WTC11 (cell line): ENCODE results near the gene ACTA1. TPM values are rescaled to one million over a fixed set of nuclear protein-coding genes. Genes with fewer than 3 reads are reported as not detected.

Source experiments
- ATAC-seq: fragments of 200-7000 bp; cut with Tn5 transposase; 2 replicates; pipeline ENCODE4 v1.10.0; 2021; ENCODE audit warnings: mild to moderate bottlenecking, moderate library complexity
- CTCF ChIA-PET: fragments of 300-600 bp; sonication (Branson Sonifier 250); formaldehyde crosslinking; loops from one replicate; lab custom pipeline; 2021; ENCODE audit warnings: antibody characterized with exemption; lab: Charles Lee
- POLR2A ChIA-PET: fragments of 350-600 bp; sonication (Branson Sonifier 250); formaldehyde crosslinking; loops from one replicate; lab custom pipeline; 2021; ENCODE audit warnings: antibody characterized with exemption; lab: Charles Lee
- DNase-seq: peaks from one replicate; pipeline ENCODE4 v3.0.0; 2021; ENCODE audit warnings: low spot score
- H3K27ac Mint-ChIP-seq: 2 replicates; pipeline ENCODE4 v1.8.0; 2021; ENCODE audit warnings: mixed read lengths
- H3K27me3 Mint-ChIP-seq: 2 replicates; pipeline ENCODE4 v1.8.0; 2021; ENCODE audit warnings: low read depth, mild to moderate bottlenecking, moderate library complexity, mixed read lengths
- H3K36me3 Mint-ChIP-seq: 2 replicates; pipeline ENCODE4 v1.8.0; 2021; ENCODE audit warnings: mixed read lengths
- H3K4me1 Mint-ChIP-seq: 2 replicates; pipeline ENCODE4 v1.8.0; 2022; ENCODE audit warnings: mixed read lengths
- H3K4me3 Mint-ChIP-seq: 2 replicates; pipeline ENCODE4 v1.8.0; 2021; ENCODE audit warnings: mild to moderate bottlenecking, moderate library complexity, mixed read lengths
- H3K9me3 Mint-ChIP-seq: 2 replicates; pipeline ENCODE4 v1.8.0; 2021; ENCODE audit warnings: mixed read lengths
- EMX1 ChIP-seq: fragments of 250-450 bp; sonication (Bioruptor Pico); IDR thresholded peaks from 2 replicates; pipeline ENCODE4 v1.8.0; 2021; ENCODE audit warnings: mild to moderate bottlenecking
- ESRRA ChIP-seq: sonication (generic); formaldehyde crosslinking; IDR thresholded peaks from 2 replicates; pipeline ENCODE4 v1.8.1; 2022; ENCODE audit warnings: mild to moderate bottlenecking, missing genetic modification reagents, borderline replicate concordance
- IRF2 ChIP-seq: sonication (generic); formaldehyde crosslinking; IDR thresholded peaks from 2 replicates; pipeline ENCODE4 v1.8.0; 2022; ENCODE audit warnings: low read depth, missing genetic modification reagents, borderline replicate concordance
- MAX ChIP-seq: sonication (generic); formaldehyde crosslinking; IDR thresholded peaks from 2 replicates; pipeline ENCODE4 v1.8.0; 2022; ENCODE audit warnings: mild to moderate bottlenecking, missing genetic modification reagents
- MLX ChIP-seq: sonication (generic); formaldehyde crosslinking; IDR thresholded peaks from 2 replicates; pipeline ENCODE4 v1.8.1; 2023; ENCODE audit warnings: mild to moderate bottlenecking, missing genetic modification reagents, moderate library complexity
- MYBL2 ChIP-seq: sonication (generic); formaldehyde crosslinking; IDR thresholded peaks from 2 replicates; pipeline ENCODE4 v1.8.1; 2023; ENCODE audit warnings: mild to moderate bottlenecking, moderate library complexity, missing genetic modification reagents
- NR2C2 ChIP-seq: sonication (generic); formaldehyde crosslinking; IDR thresholded peaks from 2 replicates; pipeline ENCODE4 v1.8.0; 2022; ENCODE audit warnings: mild to moderate bottlenecking, missing genetic modification reagents
- RORB ChIP-seq: fragments of 250-450 bp; sonication (Bioruptor Pico); IDR thresholded peaks from 2 replicates; pipeline ENCODE4 v1.9.0; 2021; ENCODE audit warnings: mild to moderate bottlenecking
- SMAD4 ChIP-seq: sonication (generic); formaldehyde crosslinking; IDR thresholded peaks from 2 replicates; pipeline ENCODE4 v1.8.0; 2022; ENCODE audit warnings: mild to moderate bottlenecking, missing genetic modification reagents
- TP53 ChIP-seq: sonication (generic); formaldehyde crosslinking; IDR thresholded peaks from 2 replicates; pipeline ENCODE4 v1.8.1; 2023; ENCODE audit warnings: mild to moderate bottlenecking, missing genetic modification reagents
- USF1 ChIP-seq: sonication (generic); formaldehyde crosslinking; IDR thresholded peaks from 2 replicates; pipeline ENCODE4 v1.8.0; 2022; ENCODE audit warnings: mild to moderate bottlenecking, missing genetic modification reagents
- ZNF121 ChIP-seq: sonication (generic); formaldehyde crosslinking; IDR thresholded peaks from 2 replicates; pipeline ENCODE4 v1.8.0; 2023; ENCODE audit warnings: missing genetic modification reagents
- ZNF232 ChIP-seq: sonication (generic); formaldehyde crosslinking; IDR thresholded peaks from 2 replicates; pipeline ENCODE4 v1.8.0; 2022; ENCODE audit warnings: mild to moderate bottlenecking, missing genetic modification reagents
- ZNF416 ChIP-seq: fragments of 250-450 bp; sonication (Bioruptor Pico); IDR thresholded peaks from 2 replicates; pipeline ENCODE4 v1.9.0; 2021; ENCODE audit warnings: mild to moderate bottlenecking, inconsistent platforms
- total RNA-seq: library from RNA; stranded (reverse); gene quantifications from 3 replicates; pipeline ENCODE4 v1.2.3, GENCODE V29; 2021
- TF ChIP-seq, protein P1 (sequence below): fragments of 250-450 bp; sonication (Bioruptor Pico); IDR thresholded peaks from 2 replicates; pipeline ENCODE4 v1.9.0; 2021; ENCODE audit warnings: mild to moderate bottlenecking, borderline replicate concordance
- TF ChIP-seq, protein P2 (sequence below): sonication (generic); formaldehyde crosslinking; IDR thresholded peaks from 2 replicates; pipeline ENCODE4 v1.8.1; 2022; ENCODE audit warnings: mild to moderate bottlenecking, moderate library complexity, missing genetic modification reagents
- TF ChIP-seq, protein P3 (sequence below): sonication (generic); formaldehyde crosslinking; IDR thresholded peaks from 2 replicates; pipeline ENCODE4 v1.8.1; 2022; ENCODE audit warnings: mild to moderate bottlenecking, missing genetic modification reagents, moderate library complexity, borderline replicate concordance
- TF ChIP-seq, protein P4 (sequence below): fragments of 200-600 bp; IDR thresholded peaks from 2 replicates; pipeline ENCODE4 v1.8.0; 2022; ENCODE audit warnings: antibody characterized with exemption

Gene ACTA1
- total RNA-seq, 1 experiment from 2014 or later, result 1.5 TPM

DNA sequence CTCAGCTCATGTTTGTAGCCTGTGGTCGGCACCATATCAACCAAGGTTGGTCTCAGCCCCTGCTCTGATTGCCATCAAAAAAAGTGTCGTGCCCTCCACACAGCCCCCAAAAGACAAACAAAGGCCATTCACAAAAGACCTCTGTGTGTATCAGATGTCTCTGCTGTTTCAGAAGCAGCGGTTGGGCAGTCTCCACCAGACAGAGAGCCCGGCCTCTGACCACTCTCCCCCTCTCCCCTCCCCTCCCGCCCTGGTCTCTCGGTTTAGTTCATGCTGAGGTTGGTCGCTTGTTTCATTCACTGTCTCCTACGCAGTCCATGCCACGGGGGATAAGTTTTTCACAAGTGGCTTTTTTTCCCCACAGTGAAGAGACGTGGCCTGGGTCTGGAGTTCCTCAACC lies 27.1 kb downstream of the ACTA1 start:
- H3K27ac Mint-ChIP-seq, result no peak overlapping the region
- ChIA-PET POLR2A (no interaction called here), CTCF (interaction anchor here (0.5 to 1.8 kb wide), 6 partner anchors 14 to 1821 kb away, joined by 3 to 10 read pairs (median 4); no protein-coding TSS in a partner anchor)
- ATAC-seq (peak; percentile 44), DNase-seq (peak; percentile 36)
- H3K4me1 Mint-ChIP-seq, result peaks cover 37% of the 10 kb centered on the region
- H3K4me3 Mint-ChIP-seq, result peak overlapping the region; percentile 85
- TF ChIP-seq RORB (CRISPR knock-in tag), result no peak
- TF ChIP-seq ZNF121 (CRISPR knock-in tag), result no peak
- TF ChIP-seq, protein P1, sequence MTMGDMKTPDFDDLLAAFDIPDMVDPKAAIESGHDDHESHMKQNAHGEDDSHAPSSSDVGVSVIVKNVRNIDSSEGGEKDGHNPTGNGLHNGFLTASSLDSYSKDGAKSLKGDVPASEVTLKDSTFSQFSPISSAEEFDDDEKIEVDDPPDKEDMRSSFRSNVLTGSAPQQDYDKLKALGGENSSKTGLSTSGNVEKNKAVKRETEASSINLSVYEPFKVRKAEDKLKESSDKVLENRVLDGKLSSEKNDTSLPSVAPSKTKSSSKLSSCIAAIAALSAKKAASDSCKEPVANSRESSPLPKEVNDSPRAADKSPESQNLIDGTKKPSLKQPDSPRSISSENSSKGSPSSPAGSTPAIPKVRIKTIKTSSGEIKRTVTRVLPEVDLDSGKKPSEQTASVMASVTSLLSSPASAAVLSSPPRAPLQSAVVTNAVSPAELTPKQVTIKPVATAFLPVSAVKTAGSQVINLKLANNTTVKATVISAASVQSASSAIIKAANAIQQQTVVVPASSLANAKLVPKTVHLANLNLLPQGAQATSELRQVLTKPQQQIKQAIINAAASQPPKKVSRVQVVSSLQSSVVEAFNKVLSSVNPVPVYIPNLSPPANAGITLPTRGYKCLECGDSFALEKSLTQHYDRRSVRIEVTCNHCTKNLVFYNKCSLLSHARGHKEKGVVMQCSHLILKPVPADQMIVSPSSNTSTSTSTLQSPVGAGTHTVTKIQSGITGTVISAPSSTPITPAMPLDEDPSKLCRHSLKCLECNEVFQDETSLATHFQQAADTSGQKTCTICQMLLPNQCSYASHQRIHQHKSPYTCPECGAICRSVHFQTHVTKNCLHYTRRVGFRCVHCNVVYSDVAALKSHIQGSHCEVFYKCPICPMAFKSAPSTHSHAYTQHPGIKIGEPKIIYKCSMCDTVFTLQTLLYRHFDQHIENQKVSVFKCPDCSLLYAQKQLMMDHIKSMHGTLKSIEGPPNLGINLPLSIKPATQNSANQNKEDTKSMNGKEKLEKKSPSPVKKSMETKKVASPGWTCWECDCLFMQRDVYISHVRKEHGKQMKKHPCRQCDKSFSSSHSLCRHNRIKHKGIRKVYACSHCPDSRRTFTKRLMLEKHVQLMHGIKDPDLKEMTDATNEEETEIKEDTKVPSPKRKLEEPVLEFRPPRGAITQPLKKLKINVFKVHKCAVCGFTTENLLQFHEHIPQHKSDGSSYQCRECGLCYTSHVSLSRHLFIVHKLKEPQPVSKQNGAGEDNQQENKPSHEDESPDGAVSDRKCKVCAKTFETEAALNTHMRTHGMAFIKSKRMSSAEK (CRISPR knock-in tag), result no peak
- TF ChIP-seq, protein P2, sequence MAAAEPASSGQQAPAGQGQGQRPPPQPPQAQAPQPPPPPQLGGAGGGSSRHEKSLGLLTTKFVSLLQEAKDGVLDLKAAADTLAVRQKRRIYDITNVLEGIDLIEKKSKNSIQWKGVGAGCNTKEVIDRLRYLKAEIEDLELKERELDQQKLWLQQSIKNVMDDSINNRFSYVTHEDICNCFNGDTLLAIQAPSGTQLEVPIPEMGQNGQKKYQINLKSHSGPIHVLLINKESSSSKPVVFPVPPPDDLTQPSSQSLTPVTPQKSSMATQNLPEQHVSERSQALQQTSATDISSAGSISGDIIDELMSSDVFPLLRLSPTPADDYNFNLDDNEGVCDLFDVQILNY, result no peak
- TF ChIP-seq, protein P3, sequence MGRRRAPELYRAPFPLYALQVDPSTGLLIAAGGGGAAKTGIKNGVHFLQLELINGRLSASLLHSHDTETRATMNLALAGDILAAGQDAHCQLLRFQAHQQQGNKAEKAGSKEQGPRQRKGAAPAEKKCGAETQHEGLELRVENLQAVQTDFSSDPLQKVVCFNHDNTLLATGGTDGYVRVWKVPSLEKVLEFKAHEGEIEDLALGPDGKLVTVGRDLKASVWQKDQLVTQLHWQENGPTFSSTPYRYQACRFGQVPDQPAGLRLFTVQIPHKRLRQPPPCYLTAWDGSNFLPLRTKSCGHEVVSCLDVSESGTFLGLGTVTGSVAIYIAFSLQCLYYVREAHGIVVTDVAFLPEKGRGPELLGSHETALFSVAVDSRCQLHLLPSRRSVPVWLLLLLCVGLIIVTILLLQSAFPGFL (CRISPR knock-in tag), result no peak
- no peak for TF ChIP-seq MYBL2 (CRISPR knock-in tag)
- no peak for TF ChIP-seq SMAD4 (CRISPR knock-in tag)
- TF ChIP-seq ZNF416, result no peak
- no peak for TF ChIP-seq USF1 (CRISPR knock-in tag)
- no peak for TF ChIP-seq ZNF232 (CRISPR knock-in tag)
- no peak for TF ChIP-seq MAX
- TF ChIP-seq, protein P4, sequence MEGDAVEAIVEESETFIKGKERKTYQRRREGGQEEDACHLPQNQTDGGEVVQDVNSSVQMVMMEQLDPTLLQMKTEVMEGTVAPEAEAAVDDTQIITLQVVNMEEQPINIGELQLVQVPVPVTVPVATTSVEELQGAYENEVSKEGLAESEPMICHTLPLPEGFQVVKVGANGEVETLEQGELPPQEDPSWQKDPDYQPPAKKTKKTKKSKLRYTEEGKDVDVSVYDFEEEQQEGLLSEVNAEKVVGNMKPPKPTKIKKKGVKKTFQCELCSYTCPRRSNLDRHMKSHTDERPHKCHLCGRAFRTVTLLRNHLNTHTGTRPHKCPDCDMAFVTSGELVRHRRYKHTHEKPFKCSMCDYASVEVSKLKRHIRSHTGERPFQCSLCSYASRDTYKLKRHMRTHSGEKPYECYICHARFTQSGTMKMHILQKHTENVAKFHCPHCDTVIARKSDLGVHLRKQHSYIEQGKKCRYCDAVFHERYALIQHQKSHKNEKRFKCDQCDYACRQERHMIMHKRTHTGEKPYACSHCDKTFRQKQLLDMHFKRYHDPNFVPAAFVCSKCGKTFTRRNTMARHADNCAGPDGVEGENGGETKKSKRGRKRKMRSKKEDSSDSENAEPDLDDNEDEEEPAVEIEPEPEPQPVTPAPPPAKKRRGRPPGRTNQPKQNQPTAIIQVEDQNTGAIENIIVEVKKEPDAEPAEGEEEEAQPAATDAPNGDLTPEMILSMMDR, result no peak
- no peak for TF ChIP-seq EMX1 (CRISPR knock-in tag)
- TF ChIP-seq TP53 (CRISPR knock-in tag), result no peak
- TF ChIP-seq ESRRA (CRISPR knock-in tag), result no peak
- TF ChIP-seq NR2C2 (CRISPR knock-in tag), result no peak
- TF ChIP-seq IRF2 (CRISPR knock-in tag), result no peak
- H3K9me3 Mint-ChIP-seq, result no peaks in the 10 kb centered on the region
- H3K36me3 Mint-ChIP-seq, result no peaks in the 10 kb centered on the region
- H3K27me3 Mint-ChIP-seq, result peaks cover 81% of the 10 kb centered on the region

- Mint-ChIP-seq H3K36me3 (no peaks in the 10 kb centered on the region), H3K4me3 (no peak overlapping the region), H3K27ac (no peak overlapping the region), H3K27me3 (peaks cover 70% of the 10 kb centered on the region), H3K4me1 (peaks cover 13% of the 10 kb centered on the region), H3K9me3 (no peaks in the 10 kb centered on the region)
- DNase-seq (no peak), ATAC-seq (no peak)
- TF ChIP-seq MLX (CRISPR knock-in tag), result no peak
- TF ChIP-seq NR2C2 (CRISPR knock-in tag), result no peak
- ChIA-PET POLR2A (no interaction called here), CTCF (interaction anchor here (0.5 to 1.4 kb wide), 3 partner anchors 40 to 85 kb away, joined by 3 read pairs; no protein-coding TSS in a partner anchor)
These were observed 30.3 kb downstream of the ACTA1 start for GRCh38 chr1:229403573-229403972.
